Heart right ventricle (tissue), 16 donors: ENCODE data around the gene PPM1F. TPM values are rescaled to one million over a fixed set of nuclear protein-coding genes. Genes with fewer than 3 reads are reported as not detected.

Source experiments
- ATAC-seq, 8 donors: fragments of 200-7000 bp; cut with Tn5 transposase; one replicate each; pipeline ENCODE4 v1.9.1; 2020; ENCODE audit warnings: mild to moderate bottlenecking in 8 of 8, moderate library complexity in 8 of 8, moderate number of reproducible peaks in 1 of 8
- DNase-seq, 2 donors: peaks; one replicate each; pipeline ENCODE4 v3.0.0-alpha.2; 2020
- H3K27ac ChIP-seq, 10 donors: fragments of 200-600 bp; sonication (generic) in 2 of 10; one replicate each; pipeline versions ENCODE4 v1.5.0 to v1.8.0; 2020 to 2022; ENCODE audit warnings: mild to moderate bottlenecking in 3 of 10
- H3K27me3 ChIP-seq, 7 donors: fragments of 200-600 bp; one replicate each; pipeline ENCODE4 v1.8.0; 2021 to 2022; ENCODE audit warnings: mild to moderate bottlenecking in 2 of 7
- H3K36me3 ChIP-seq, 9 donors: fragments of 200-600 bp; sonication (generic) in 1 of 9; one replicate each; pipeline versions ENCODE4 v1.5.0 to v1.8.0; 2020 to 2022; ENCODE audit warnings: mild to moderate bottlenecking in 2 of 9
- H3K4me1 ChIP-seq, 9 donors: fragments of 200-600 bp; sonication (generic) in 1 of 9; one replicate each; pipeline versions ENCODE4 v1.5.0 to v1.8.0; 2020 to 2022; ENCODE audit warnings: mild to moderate bottlenecking in 4 of 9
- H3K4me3 ChIP-seq, 10 donors: fragments of 200-600 bp; sonication (generic) in 2 of 10; one replicate each; pipeline versions ENCODE4 v1.5.0 to v1.8.0; 2020 to 2022; ENCODE audit warnings: mild to moderate bottlenecking in 7 of 10, moderate library complexity in 2 of 10
- H3K9me3 ChIP-seq, 11 donors: fragments of 200-600 bp in 10 of 11; sonication (generic) in 2 of 11; one replicate each; pipeline versions ENCODE4 v1.5.0 to v1.8.0; 2013 to 2022; ENCODE audit warnings: mild to moderate bottlenecking in 2 of 11, control low read depth in 1 of 11, moderate library complexity in 1 of 11
- CTCF ChIP-seq, 9 donors: fragments of 200-600 bp; sonication (generic) in 2 of 9; IDR thresholded peaks; one replicate each; pipeline versions ENCODE4 v1.5.0 to v1.8.0; 2021 to 2022; ENCODE audit warnings: antibody characterized with exemption in 9 of 9, mild to moderate bottlenecking in 5 of 9, moderate library complexity in 1 of 9
- WGBS, 2 donors: extraction: QIAGEN DNeasy Blood & Tissue Kit; methylation state at CpG; one replicate each; pipeline ENCODE4 v1.1.7; 2013; ENCODE audit warnings: inconsistent platforms in 1 of 2; 5-methylcytosine and 5-hydroxymethylcytosine counted together
- intact Hi-C, 10 donors: fragments of 100-400 bp; cut with DNase I; formaldehyde crosslinking; loops; one replicate each; pipeline versions ENCODE4 v1.11.1 to v1.14.2; 2022
- polyA plus RNA-seq, 2 donors: library from polyadenylated mRNA; stranded (reverse); fragments of 200-250 nt; gene quantifications; one replicate each; pipeline ENCODE4 v1.2.3, GENCODE V29; 2013
- total RNA-seq, 10 donors: library from RNA; stranded (reverse); fragmentation: NEBNext Ultra II Directional in 3 of 10; extraction: Animal tissue kit (Norgen Biotek cat#: 25700) in 3 of 10; gene quantifications; one replicate each; pipeline versions ENCODE4 v1.2.1 to v1.2.4, GENCODE V29; 2021 to 2023
- donor health status: Arrhythmogenic right ventricular cardiomyopathy.
- donor health status: ischemic (EF 13 %, LVEDD 7.1; RV severe dilation, severe dysfunction).
- donor health status: healthy with polysubstance abuse.
- donor health status: DM: no; HTN: yes; CAD: no.
- donor health status: DM: no; HTN: no; CAD: no.
- donor health status: ischemic (EF 25% LVEDD 6.9; RV normal size, moderate dysfunction).
- donor health status: ischemic (EF 25% LVEDD 5.7; RV mildly dilated, moderate dysfunction).
- donor health status: healthy.
- donor health status: DM: yes; HTN: yes; CAD: no.
- donor health status: Ischemic cardiomyopathy.
- donor health status: ischemic (EF 35%, LVEDD 5.7; RV mildly dilated, moderate dysfunction).
- donor health status: nonischemic (EF 11% LVEDD 7.7; RV severe dilation, severe dysfunction).
- donor health status: DM: yes; HTN: yes; CAD: no.
- donor health status: PGD.
- donor health status: ischemic (EF 29% LVEDD 5.4; RV normal size, mild dysfunction).
- donor health status: nonischemic (EF 23%, LVEDD 6.1; RV moderate dilation, normal function).

Gene PPM1F
- total and polyA plus RNA-seq, 12 donors, result 11.8 to 31.4 (median 18.1) TPM

GRCh38 chr22:21991774-21992173 is 39.1 kb upstream of the PPM1F start:
- TF ChIP-seq CTCF (IDR thresholded peaks at IDR 0.05), result no peak
- 89 to 90% methylated on average over 5 of the region's 5 CpGs for WGBS, 2 donors
- no peaks in the 10 kb centered on the region for H3K4me1 ChIP-seq
- DNase-seq, result no peak
- intact Hi-C loops, result no loop called here
- no peaks in the 10 kb centered on the region for H3K9me3 ChIP-seq
- H3K36me3 ChIP-seq, result no peaks in the 10 kb centered on the region
- no peak overlapping the region for H3K27ac ChIP-seq
- H3K4me3 ChIP-seq, result no peak overlapping the region
- no peak for ATAC-seq
- peaks cover 0 to 3% (median 0%) of the 10 kb centered on the region in 7 donors for H3K27me3 ChIP-seq

- TF ChIP-seq CTCF (IDR thresholded peaks at IDR 0.05), result no peak
- DNase-seq (no peak), ATAC-seq (peak in 1 of 8 donors; percentile 27)
- Histone ChIP-seq H3K27me3 (peaks cover 0 to 3% (median 0%) of the 10 kb centered on the region in 7 donors), H3K36me3 (no peaks in the 10 kb centered on the region), H3K4me3 (no peak overlapping the region), H3K4me1 (no peaks in the 10 kb centered on the region), H3K9me3 (no peaks in the 10 kb centered on the region), H3K27ac (no peak overlapping the region)
- intact Hi-C loops, result no loop called here
- WGBS, 2 donors, result 82 to 89% methylated on average over 6 of the region's 6 CpGs
These were observed 38.6 kb upstream of the PPM1F start for GRCh38 chr22:21991304-21991596.

GRCh38 chr22:21990445-21991303 is 38.0 kb upstream of the PPM1F start:
- H3K4me3 ChIP-seq, result no peak overlapping the region
- H3K36me3 ChIP-seq, result no peaks in the 10 kb centered on the region
- 70 to 75% methylated on average over 16 of the region's 16 CpGs for WGBS, 2 donors
- H3K27ac ChIP-seq, result no peak overlapping the region
- TF ChIP-seq CTCF (IDR thresholded peaks at IDR 0.05), result no peak
- peaks cover 0 to 3% (median 0%) of the 10 kb centered on the region in 7 donors for H3K27me3 ChIP-seq
- intact Hi-C loops, result no loop called here
- no peaks in the 10 kb centered on the region for H3K4me1 ChIP-seq
- DNase-seq (no peak), ATAC-seq (peak in 2 of 8 donors; percentile 13 to 14)
- no peaks in the 10 kb centered on the region for H3K9me3 ChIP-seq

GRCh38 chr22:21989049-21989448 is 36.4 kb upstream of the PPM1F start:
- no peak overlapping the region for H3K27ac ChIP-seq
- no peaks in the 10 kb centered on the region for H3K36me3 ChIP-seq
- no peaks in the 10 kb centered on the region for H3K9me3 ChIP-seq
- no peak for ATAC-seq
- intact Hi-C loops, result no loop called here
- no peak for DNase-seq
- TF ChIP-seq CTCF (IDR thresholded peaks at IDR 0.05), result no peak
- WGBS, 2 donors, result 83 to 84% methylated on average over 6 of the region's 6 CpGs
- H3K27me3 ChIP-seq, result peaks cover 0 to 3% (median 0%) of the 10 kb centered on the region in 7 donors
- no peak overlapping the region for H3K4me3 ChIP-seq
- no peaks in the 10 kb centered on the region for H3K4me1 ChIP-seq
